CD4-positive, alpha-beta T cell treated with Interleukin-17A for 1 hour (primary cell): Measurements from ENCODE around the gene CNST.
"Not testable (repeated sequence)": the region's sequence is repeated elsewhere in the genome, so short reads cannot be mapped to it uniquely, and the experiment has no call there.

Experiments used
- DNase-seq: peaks from one replicate; pipeline ENCODE4 v3.0.0-alpha.2; 2020

Gene CNST

DNA sequence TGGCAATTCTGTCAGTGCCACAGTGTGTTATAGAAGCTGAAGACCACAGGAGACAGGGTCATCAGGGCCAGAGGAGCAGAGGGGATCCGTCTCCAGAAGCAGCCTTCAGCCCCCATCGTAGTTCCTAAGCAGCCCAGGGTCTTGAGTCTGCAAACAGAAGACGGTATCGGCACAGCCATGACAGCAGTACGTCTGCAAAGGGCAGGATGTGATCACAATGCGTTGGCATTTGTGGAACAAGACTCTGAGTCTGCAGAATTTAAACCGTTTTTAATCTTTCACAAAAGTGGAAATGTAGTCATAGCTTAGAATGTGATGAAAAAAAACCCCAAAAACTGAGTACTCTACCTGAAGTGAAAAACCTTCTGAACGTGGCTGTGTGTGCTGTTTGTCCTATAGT lies 113.9 kb downstream of the CNST start:
- no peak for DNase-seq

DNA sequence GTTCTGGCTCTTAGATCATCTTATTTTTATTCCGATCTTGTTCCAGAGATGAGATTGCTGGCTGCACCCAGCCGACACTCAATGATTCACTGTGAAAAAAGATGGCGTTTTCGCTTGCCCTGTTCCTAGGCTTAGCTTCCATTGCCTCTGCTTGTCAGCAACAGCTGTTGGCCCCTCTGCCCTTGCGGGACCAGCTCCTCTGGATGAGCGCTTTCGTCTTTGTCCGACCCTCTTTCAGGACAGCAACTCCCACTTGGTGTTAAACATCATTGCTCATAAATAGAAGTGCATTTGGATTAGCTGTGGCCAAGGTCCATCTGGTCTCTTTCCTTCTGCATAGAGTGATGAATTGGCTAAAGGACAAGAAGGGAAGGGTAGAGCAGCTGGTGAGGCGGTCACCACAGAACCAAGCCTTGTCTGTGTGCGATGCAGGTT lies 114.5 kb downstream of the CNST start:
- no peak for DNase-seq

DNA sequence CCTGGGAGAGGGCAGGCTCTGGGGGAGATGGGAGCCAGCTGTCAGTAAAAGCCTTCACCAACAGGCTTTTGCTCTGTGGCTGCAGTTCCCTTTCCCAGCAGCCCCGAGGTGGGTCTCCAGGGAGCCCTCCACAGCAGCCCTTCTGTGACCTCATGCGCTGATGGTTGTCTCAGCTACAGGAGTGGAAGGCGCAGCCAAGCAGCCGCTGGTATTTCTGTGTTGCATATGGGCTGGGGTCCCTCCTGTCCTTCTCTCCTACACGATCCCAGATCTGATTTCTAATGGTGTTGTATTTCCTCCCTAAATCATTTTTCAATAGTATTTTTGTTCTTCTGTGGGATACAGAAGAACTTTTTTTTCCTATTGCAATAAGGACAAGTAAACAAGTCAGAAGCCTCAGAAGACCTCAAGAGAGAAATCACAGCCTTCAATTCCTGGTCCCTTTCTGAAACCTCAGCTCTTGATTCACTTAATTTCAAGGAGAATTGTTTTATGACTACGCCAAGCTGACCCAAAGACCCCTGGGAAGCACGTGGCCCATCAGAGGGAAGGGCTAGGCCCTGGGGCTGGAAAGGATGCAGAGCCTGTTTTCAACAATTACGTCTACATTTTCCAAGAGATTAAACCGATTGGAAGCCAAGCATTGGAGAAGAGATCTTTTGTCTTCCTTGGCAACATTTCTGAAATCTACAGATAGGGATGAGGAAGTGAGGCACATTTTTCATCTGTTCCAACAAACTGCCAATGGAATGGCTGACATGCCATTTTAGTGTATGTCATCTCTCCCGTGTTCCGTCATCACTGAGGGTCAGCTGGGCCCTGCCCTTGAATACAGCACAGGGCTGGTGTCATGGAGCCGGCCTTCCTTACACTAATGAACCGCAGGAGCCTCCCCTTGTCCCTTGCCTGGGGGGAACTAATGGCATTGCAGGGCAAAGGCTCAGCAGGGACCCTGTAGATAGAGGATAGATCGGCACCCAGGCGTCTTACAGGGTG lies 115.9 kb downstream of the CNST start:
- no peak for DNase-seq

- DNase-seq = no peak
Observed at GRCh38 chr1:246683521-246683920, 117.3 kb downstream of the CNST start.

- DNase-seq = no peak
Observed at GRCh38 chr1:246687002-246687401, 120.7 kb downstream of the CNST start.

DNA sequence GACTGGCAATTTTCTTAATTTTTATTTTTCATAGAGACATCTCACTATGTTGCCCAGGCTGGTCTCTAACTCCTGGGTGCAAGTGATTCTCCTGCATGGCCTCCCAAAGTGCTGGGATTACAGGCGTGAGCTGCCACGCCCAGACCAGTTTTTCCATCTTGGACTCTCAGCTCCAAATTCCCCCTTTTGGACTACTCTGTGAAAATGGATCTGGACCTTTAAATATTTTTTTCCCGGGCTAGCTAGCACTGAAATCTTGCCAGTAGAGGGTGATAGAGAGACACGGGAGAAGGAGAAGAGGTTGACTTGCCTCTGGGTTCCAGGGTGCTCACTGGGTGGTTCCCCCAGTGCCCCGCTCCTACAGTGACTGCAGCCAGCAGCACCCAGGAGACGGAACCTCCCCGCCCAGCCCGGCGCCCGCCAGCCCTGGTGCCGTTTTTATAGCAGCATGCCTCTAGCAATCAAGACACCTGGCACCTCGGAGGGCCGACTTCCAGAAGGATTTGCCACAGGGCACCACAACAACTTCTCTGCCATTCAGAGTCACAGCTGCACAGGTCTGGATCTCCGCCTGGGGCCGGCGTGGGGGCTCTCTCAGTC lies 123.3 kb downstream of the CNST start:
- peak; percentile 63 for DNase-seq

DNA sequence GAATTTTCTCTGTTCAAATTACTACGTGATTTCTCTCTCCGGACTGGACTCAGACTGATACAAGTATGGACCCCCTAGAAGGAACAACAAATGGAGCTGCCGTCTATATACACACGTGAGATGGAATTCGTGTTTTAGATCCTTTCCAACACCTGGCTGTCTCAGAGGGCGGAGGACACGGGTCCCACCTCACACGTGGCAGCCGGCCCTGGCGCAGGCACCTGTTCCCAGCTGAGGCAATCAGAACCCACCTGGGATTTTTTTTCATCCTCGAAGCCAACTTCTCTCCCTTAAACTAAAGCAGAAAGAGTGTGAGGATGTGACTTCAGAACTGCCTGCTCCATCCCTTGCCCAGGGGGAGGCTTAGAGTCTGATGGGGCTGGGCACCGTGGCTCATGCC lies 123.8 kb downstream of the CNST start:
- DNase-seq = no peak

DNA sequence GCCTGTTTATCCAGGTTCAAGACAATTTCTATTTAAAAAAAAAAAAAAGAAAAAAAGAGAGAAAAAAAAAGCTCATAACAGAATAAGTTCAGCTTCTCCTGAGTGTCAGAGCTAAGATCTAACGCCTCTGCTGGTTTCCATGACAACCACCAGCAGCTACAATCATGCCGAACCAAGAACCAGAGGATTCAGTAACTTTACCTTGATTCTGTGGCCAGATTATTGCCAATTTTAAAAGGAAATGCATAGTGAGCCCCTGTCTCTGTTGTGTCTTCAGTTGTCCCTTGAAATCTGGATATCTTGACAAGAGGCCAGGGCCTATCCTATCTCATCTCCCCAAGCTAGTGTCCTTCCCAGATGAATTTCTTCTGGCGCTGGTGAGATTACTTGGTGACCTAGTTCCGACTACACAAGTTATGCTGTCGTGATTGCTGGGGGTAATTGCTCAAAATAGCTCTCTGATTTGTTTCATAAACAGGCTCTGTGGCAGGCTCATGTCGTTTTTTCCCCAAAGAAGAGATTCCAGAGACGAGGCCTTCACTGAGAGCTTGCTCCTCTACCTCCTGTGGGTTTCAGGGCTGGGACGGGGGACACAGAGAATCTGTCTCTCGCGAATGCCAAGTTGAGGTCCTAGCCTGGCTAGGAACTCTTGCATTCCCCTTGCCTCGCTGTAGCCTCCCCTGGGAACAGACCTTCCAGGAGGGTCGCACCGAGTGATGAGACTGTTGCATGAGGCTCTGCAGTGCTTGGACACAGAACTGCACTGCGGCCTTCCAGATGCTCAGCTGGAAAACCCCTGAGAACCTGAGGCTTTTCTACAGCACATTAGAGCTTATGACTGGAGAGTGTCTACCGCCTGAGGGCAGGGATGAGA lies 125.6 kb downstream of the CNST start:
- no peak for DNase-seq

DNA sequence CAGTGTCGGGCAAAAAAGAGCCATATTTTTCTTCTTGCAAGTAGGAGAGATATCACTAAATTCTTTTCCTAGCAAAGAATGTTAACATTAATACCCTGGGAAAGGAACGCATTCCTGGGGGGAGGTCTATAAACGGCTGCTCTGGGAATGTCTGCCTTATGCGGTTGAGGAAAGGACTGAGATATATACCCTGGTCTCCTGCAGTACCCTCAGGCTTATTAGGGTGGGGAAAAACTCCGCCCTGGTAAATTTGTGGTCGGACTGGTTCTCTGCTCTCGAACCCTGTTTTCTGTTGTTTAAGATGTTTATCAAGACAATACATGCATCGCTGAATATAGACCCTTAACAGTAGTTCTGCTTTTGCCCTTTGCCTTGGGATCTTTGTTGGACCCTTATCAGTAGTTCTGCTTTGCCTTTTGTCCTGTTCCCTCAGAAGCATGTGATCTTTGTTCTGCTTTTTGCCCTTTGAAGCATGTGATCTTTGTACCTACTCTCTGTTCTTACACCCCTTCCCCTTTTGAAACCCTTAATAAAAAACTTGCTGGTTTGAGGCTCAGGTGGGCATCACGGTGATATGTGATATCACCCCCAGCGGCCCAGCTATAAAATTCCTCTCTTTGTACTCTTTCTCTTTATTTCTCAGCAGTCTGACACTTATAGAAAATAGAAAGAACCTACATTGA lies 128.1 kb downstream of the CNST start:
- DNase-seq = not testable (repeated sequence)

GRCh38 chr1:246695136-246695535 lies 128.9 kb downstream of the CNST start:
- DNase-seq = no peak

DNA sequence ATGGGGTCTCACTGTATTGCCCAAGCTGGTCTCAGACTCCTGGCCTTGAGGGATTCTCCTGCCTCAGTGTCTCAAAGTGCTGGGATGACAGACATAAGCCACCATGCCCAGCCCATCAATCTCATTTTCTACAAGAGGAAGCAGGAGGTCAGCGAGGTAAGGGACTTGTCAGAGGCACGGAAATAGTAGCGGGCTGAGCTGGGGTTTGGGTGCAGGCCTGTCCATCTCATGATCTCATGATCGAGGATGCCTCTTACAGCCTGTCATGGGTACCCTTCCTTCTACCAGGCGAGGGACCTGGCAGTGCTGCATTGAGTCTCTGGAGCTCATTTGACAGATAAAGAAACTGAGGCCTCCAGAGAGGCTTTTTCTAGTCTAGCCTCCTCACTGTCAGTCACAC lies 129.4 kb downstream of the CNST start:
- DNase-seq = no peak

GRCh38 chr1:246698466-246699094 lies 132.3 kb downstream of the CNST start:
- no peak for DNase-seq

GRCh38 chr1:246699095-246699735 lies 133.0 kb downstream of the CNST start:
- peak; percentile 87 for DNase-seq

GRCh38 chr1:246703581-246703980 lies 137.3 kb downstream of the CNST start:
- no peak for DNase-seq

DNA sequence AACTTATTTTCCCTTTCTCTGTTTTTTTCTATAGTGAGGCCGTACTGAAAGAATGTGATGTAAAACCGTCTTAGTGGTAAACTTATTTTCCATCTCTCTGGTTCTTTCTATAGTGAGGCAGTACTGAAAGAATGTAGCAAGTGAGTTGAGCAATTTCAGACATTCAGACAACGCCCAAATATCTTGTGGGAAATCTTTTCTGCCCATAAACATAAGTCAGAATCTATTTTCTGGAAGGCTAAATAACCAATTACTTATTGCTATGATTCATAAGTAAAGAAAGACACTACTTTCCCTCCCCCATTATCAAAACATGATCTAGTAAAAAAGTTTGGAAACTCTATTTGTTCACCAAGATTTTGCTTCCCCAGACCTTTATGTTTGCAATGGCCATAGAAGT lies 139.1 kb downstream of the CNST start:
- no peak for DNase-seq

DNA sequence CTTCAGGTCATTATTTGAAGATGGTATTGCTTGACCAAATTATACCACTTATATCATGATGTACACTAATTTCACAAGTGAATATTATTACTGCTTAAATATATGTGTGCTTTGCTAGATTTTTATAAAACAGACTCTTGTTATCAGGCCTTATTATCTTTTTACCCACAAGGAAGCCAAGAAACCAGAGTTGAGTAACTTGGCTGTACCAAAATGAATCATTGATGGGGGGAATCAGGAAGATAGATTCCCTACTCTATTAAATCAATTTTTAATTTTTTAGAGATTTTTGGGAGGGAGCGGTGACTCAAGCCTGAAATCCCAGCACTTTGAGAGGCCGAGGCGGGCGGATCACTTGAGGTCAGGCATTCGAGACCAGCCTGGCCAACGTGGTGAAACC lies 141.9 kb downstream of the CNST start:
- DNase-seq = no peak

GRCh38 chr1:246709196-246709595 lies 142.9 kb downstream of the CNST start:
- no peak for DNase-seq

GRCh38 chr1:246709835-246710234 lies 143.6 kb downstream of the CNST start:
- no peak for DNase-seq

GRCh38 chr1:246711548-246712003 lies 145.3 kb downstream of the CNST start:
- DNase-seq = no peak

DNA sequence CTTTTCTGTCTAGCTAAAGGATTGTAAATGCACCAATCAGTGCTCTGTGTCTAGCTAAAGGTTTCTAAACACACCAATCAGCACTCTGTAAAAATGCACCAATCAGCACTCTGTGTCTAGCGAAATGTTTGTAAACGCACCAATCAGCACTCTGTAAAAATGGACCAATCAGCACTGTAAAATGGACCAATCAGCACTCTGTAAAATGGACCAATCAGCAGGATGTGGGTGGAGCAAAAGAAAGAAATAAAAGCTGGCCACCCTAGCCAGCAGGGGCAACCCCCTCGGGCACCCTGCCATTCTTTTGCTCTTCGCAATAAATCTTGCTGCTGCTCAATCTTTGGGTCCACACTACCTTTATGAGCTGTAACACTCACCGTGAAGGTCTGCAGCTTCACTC lies 146.2 kb downstream of the CNST start:
- DNase-seq = not testable (repeated sequence)
